CD14-positive monocyte (primary cell): ENCODE measurements around the gene TPRX2. TPM values are rescaled to one million over a fixed set of nuclear protein-coding genes. Genes with fewer than 3 reads are reported as not detected.

Experiments
- DNase-seq, 3 donors: peaks; one replicate each; pipeline ENCODE4 v3.0.0-alpha.2; 2011 to 2022
- H2AFZ ChIP-seq: 2 replicates; pipeline ENCODE4 v1.6.0; 2012; ENCODE audit warnings: mild to moderate bottlenecking, low read depth, low read length, inconsistent platforms; ENCODE audit not compliant: insufficient read depth, poor library complexity, severe bottlenecking
- H3K27ac ChIP-seq, 2 donors: 1 replicate in 1 of 2; 2 replicates in 1 of 2; pipeline ENCODE4 v1.5.1; 2012 to 2013; ENCODE audit warnings: low read length in 2 of 2, control low read depth in 1 of 2, inconsistent platforms in 1 of 2, low read depth in 1 of 2, mild to moderate bottlenecking in 1 of 2
- H3K27me3 ChIP-seq, 2 donors: one replicate each; pipeline versions ENCODE4 v1.6.0 to v1.6.1; 2011 to 2013; ENCODE audit warnings: low read length in 2 of 2; ENCODE audit not compliant: control insufficient read depth in 2 of 2, insufficient read depth in 2 of 2
- H3K36me3 ChIP-seq, 2 donors: replicated peaks in 1 of 2; 1 replicate in 1 of 2; 2 replicates in 1 of 2; pipeline versions ENCODE4 v1.5.1 to v1.6.1; 2012 to 2013; ENCODE audit warnings: low read length in 2 of 2, control low read depth in 1 of 2, inconsistent platforms in 1 of 2, mild to moderate bottlenecking in 1 of 2; ENCODE audit not compliant: insufficient read depth in 2 of 2, control insufficient read depth in 1 of 2
- H3K4me1 ChIP-seq, 2 donors: 1 replicate in 1 of 2; 2 replicates in 1 of 2; pipeline versions ENCODE4 v1.5.1 to v1.6.1; 2012 to 2013; ENCODE audit warnings: low read length in 2 of 2, control low read depth in 1 of 2, inconsistent platforms in 1 of 2, mild to moderate bottlenecking in 1 of 2, moderate library complexity in 1 of 2; ENCODE audit not compliant: insufficient read depth in 2 of 2, control insufficient read depth in 1 of 2
- H3K4me2 ChIP-seq: replicated peaks from 2 replicates; pipeline ENCODE3; 2012; ENCODE audit warnings: low read length, moderate library complexity, mild to moderate bottlenecking; ENCODE audit not compliant: poor library complexity, severe bottlenecking; ENCODE audit errors: extremely low read depth
- H3K4me3 ChIP-seq, 3 experiments: fragments of 200-600 bp in 1 of 3; sonication (generic) in 1 of 3; replicated peaks in 1 of 3; 1 replicate in 2 of 3; 2 replicates in 1 of 3; pipeline ENCODE4 v1.5.1; 2011 to 2013; ENCODE audit warnings: low read length in 3 of 3, mild to moderate bottlenecking in 3 of 3, control low read depth in 2 of 3, low read depth in 2 of 3, inconsistent platforms in 1 of 3, moderate library complexity in 1 of 3
- H3K79me2 ChIP-seq: 2 replicates; pipeline ENCODE4 v1.6.0; 2012; ENCODE audit warnings: mild to moderate bottlenecking, control low read depth, inconsistent platforms, low read length, moderate library complexity; ENCODE audit not compliant: insufficient read depth
- H3K9ac ChIP-seq: 2 replicates; pipeline ENCODE4 v1.6.0; 2017; ENCODE audit warnings: low read length, mild to moderate bottlenecking; ENCODE audit not compliant: insufficient read depth, poor library complexity, severe bottlenecking
- H3K9me3 ChIP-seq, 2 donors: replicated peaks in 1 of 2; 1 replicate in 1 of 2; 2 replicates in 1 of 2; pipeline versions ENCODE4 v1.5.1 to v1.6.1; 2012 to 2013; ENCODE audit warnings: low read length in 2 of 2, control low read depth in 1 of 2; ENCODE audit not compliant: control insufficient read depth in 1 of 2, insufficient read depth in 1 of 2
- H4K20me1 ChIP-seq: 2 replicates; pipeline ENCODE4 v1.6.0; 2012; ENCODE audit warnings: mild to moderate bottlenecking, low read length, control low read depth, moderate library complexity; ENCODE audit not compliant: insufficient read depth
- H3K27ac Mint-ChIP-seq, 7 donors: one replicate each; pipeline ENCODE4 v1.8.0; 2020; ENCODE audit warnings: mild to moderate bottlenecking in 7 of 7, mixed read lengths in 7 of 7, moderate library complexity in 6 of 7, inconsistent platforms in 2 of 7
- H3K27me3 Mint-ChIP-seq, 3 donors: one replicate each; pipeline ENCODE4 v1.8.0; 2021 to 2022; ENCODE audit warnings: low read depth in 3 of 3, mild to moderate bottlenecking in 3 of 3, mixed read lengths in 3 of 3, moderate library complexity in 3 of 3, inconsistent platforms in 1 of 3
- H3K36me3 Mint-ChIP-seq, 2 donors: one replicate each; pipeline ENCODE4 v1.8.0; 2020; ENCODE audit warnings: mixed read lengths in 2 of 2, inconsistent platforms in 1 of 2, mild to moderate bottlenecking in 1 of 2
- H3K4me1 Mint-ChIP-seq: one replicate; pipeline ENCODE4 v1.8.0; 2020; ENCODE audit warnings: mild to moderate bottlenecking, mixed read lengths
- H3K4me3 Mint-ChIP-seq, 2 donors: one replicate each; pipeline ENCODE4 v1.8.0; 2020; ENCODE audit warnings: mild to moderate bottlenecking in 2 of 2, mixed read lengths in 2 of 2, moderate library complexity in 1 of 2
- H3K9me3 Mint-ChIP-seq, 7 donors: one replicate each; pipeline ENCODE4 v1.8.0; 2020 to 2022; ENCODE audit warnings: mixed read lengths in 7 of 7, mild to moderate bottlenecking in 6 of 7, moderate library complexity in 6 of 7, inconsistent platforms in 2 of 7
- CTCF ChIP-seq: fragments of 200-600 bp; IDR thresholded peaks from one replicate; pipeline ENCODE4 v1.8.0; 2022; ENCODE audit warnings: antibody characterized with exemption, mild to moderate bottlenecking
- WGBS: methylation state at CpG from one replicate; pipeline ENCODE4 v1.1.5; 2013; ENCODE audit warnings: missing lambda C conversion rate; ENCODE audit not compliant: insufficient coverage; 5-methylcytosine and 5-hydroxymethylcytosine counted together
- intact Hi-C, 2 donors: fragments of 100-400 bp; cut with micrococcal nuclease; formaldehyde crosslinking; loops; one replicate each; pipeline versions ENCODE4 v1.15.0 to v1.15.1; 2023
- polyA plus RNA-seq, 3 donors: library from polyadenylated mRNA; depleted of rRNA in 1 of 3; unstranded in 2 of 3; stranded (reverse) in 1 of 3; fragments of 300-500 nt in 2 of 3; fragments of >200 nt in 1 of 3; fragmentation: Illumina TruSeq in 2 of 3; gene quantifications; 1 replicate in 2 of 3; 2 replicates in 1 of 3; pipeline ENCODE4 v1.2.3, GENCODE V29; 2012 to 2021

The TPRX2 gene
- polyA plus RNA-seq, 3 donors = not detected

GRCh38 chr19:47891923-47892666, 33.1 kb downstream of the TPRX2 start:
- H3K36me3 ChIP-seq = no peaks in the 10 kb centered on the region

GRCh38 chr19:47895165-47895782, 36.2 kb downstream of the TPRX2 start:
- H3K9me3 Mint-ChIP-seq = peaks cover 3 to 37% (median 19%) of the 10 kb centered on the region in 7 donors
- intact Hi-C loops = no loop called here
- no peak for DNase-seq
- H3K4me1 Mint-ChIP-seq = no peaks in the 10 kb centered on the region
- Histone ChIP-seq H3K4me3 (no peak overlapping the region), H3K27ac (no peak overlapping the region), H3K36me3 (no peaks in the 10 kb centered on the region), H3K79me2 (no peaks in the 10 kb centered on the region), H3K4me1 (no peaks in the 10 kb centered on the region), H4K20me1 (no peaks in the 10 kb centered on the region), H2AFZ (no peak overlapping the region), H3K27me3 (no peaks in the 10 kb centered on the region), H3K4me2 (no peak overlapping the region), H3K9me3 (peaks cover 0 to 14% of the 10 kb centered on the region in 2 donors), H3K9ac (no peak overlapping the region)
- no peak for TF ChIP-seq CTCF
- peaks cover 0 to 2% (median 2%) of the 10 kb centered on the region in 3 donors for H3K27me3 Mint-ChIP-seq
- H3K27ac Mint-ChIP-seq = no peak overlapping the region
- H3K36me3 Mint-ChIP-seq = no peaks in the 10 kb centered on the region
- WGBS = 89% methylated on average over 4 of the region's 5 CpGs
- H3K4me3 Mint-ChIP-seq = no peak overlapping the region

More at GRCh38 chr19:47891923-47892666, 33.1 kb downstream of the TPRX2 start:
- H3K27me3 Mint-ChIP-seq = peaks cover 2 to 10% (median 3%) of the 10 kb centered on the region in 3 donors
- no peak for DNase-seq
- Histone ChIP-seq H3K4me2 (no peak overlapping the region), H3K27me3 (no peaks in the 10 kb centered on the region), H3K4me1 (no peaks in the 10 kb centered on the region), H3K9me3 (peaks cover 0 to 14% of the 10 kb centered on the region in 2 donors), H3K9ac (no peak overlapping the region), H3K79me2 (no peaks in the 10 kb centered on the region), H4K20me1 (no peaks in the 10 kb centered on the region), H3K27ac (no peak overlapping the region), H3K4me3 (no peak overlapping the region), H2AFZ (no peak overlapping the region)
- 23% methylated on average over 4 of the region's 7 CpGs for WGBS
- H3K27ac Mint-ChIP-seq = no peak overlapping the region
- no peak for TF ChIP-seq CTCF
- intact Hi-C loops = no loop called here
- H3K9me3 Mint-ChIP-seq = peaks cover 3 to 37% (median 19%) of the 10 kb centered on the region in 7 donors
- H3K4me3 Mint-ChIP-seq = no peak overlapping the region
- no peaks in the 10 kb centered on the region for H3K36me3 Mint-ChIP-seq
- no peaks in the 10 kb centered on the region for H3K4me1 Mint-ChIP-seq
